Ammon's horn (tissue), 1 donor: Measurements from ENCODE around the gene CEP112.
"Not testable (repeated sequence)": the region's sequence is repeated elsewhere in the genome, so short reads cannot be mapped to it uniquely, and the experiment has no call there.

ENCODE experiments used
- DNase-seq: peaks from one replicate; pipeline ENCODE4 v3.0.0-alpha.2; 2016; ENCODE audit warnings: low spot score

The CEP112 gene

DNA sequence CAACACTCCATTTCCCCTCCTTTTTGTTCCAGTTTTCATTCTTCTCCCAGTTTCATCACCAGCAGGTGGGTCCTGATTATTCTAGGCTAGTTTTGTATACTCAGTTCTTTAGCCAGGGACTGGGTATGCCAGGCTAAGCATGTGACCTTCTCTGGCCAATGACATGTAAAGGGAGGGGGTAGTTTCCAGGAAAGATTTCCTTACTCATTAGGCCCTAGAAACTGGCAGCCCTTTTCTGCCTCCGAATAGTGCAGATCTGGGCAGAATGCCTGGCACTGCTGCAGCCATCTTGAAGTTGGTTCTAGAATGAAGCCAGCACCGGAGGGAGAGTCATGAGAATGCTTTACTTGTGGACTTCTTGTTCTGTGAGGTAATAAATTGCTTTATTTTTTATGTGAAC, 503.6 kb downstream of the CEP112 start:
- no peak for DNase-seq

DNA sequence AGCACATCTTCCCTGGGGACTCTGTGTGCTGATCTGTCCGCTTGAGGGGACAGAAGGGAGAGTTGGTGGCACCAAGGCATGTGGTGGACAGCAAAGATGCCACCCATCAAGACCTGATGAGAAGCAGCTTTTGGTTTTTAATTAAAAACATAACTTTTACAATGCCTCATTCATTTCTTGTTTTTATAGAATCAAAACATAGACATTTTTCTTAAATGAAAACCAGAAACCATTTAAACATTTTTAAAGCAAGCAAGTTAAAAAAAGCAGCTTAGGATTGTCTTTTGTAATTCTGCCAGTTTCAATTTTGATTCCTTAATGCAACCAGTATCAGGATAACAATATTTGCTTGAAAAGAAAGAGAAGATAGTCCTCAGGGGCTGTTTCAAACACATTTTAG, 506.8 kb downstream of the CEP112 start:
- DNase-seq, result no peak

DNA sequence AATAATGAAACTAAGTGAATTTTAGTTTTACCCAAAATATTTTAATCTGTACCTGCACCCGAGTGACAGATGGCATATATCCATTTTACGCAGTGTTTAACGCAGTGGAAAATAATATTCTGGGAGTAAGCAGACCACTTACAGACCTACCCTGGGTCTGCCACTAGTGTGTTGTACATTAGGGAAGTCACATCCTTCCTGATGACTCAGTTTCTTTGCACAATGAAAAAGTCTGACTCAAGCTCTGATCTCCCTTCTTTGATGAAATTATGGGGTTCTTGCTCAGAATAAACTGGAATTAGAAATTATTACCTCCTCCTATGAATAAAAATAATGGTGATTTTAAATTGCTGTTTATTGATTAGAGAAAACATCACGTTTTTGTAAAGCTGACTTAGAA, 507.3 kb downstream of the CEP112 start:
- no peak for DNase-seq

DNA sequence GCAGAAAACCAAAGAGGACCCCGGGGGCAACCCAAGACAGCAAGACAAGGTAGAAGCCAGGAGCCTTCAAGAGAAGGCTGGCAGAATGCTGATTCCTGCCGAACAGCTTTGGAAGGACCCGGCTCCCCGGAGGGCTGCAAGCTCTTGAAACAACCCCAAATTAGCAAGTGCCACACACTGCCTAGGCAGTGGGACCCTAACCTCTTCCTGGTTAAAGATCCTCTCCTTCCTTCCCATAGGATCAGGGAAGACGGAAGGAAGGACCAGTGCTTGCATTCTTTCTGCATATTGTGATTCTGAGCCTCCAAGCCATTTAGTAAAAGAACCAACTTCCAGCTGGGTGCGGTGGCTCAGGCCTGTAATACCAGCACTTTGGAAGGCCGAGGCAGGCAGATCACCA, 508.5 kb downstream of the CEP112 start:
- no peak for DNase-seq

DNA sequence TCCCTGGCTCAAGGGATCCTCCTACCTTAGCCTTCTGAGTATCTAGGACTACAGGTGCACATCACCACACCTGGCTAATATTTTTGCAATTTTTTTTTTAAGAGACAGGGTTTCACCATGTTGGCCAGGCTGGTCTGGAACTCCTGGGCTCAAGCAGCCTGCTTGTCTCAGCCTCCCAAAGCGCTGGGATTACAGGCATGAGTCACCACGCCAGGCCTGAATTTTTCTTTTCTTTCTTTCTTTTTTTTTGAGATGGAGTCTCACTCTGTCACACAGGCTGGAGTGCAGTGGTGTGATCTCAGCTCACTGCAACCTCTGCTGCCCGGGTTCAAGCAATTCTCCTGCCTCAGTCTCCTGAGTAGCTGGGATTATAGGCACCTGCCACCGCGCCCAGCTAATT, 510.2 kb downstream of the CEP112 start:
- DNase-seq, result not testable (repeated sequence)

DNA sequence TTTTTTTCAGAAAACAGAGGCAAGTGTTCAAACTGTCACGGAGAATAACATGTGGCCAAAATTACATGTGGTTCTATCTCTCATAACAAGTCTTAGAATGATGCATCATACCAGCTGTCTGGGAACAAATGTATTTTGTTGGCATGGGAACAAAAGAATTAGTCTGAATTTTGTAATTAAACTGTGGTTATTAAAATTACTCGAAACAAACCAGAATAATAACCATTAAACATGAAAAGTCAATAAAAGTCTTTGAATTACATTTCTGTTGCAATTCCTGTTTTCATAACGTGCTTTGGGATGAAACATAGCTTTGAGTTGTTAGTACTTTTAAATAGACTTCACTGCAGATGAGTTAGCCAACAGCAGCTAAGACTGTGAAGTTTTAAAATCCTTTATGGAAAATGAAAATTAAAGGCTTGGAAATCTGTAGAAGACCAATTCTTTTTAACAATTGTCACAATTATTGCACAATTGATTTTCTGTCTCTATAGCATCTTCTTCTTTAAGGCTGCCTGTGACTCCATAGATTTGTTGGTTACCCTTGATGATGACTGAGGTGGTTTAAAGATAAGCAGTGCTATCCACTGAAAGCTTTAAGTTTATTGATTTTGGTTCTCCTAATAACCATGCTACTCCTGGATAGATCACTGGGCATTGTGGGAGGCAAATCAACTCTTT, 512.6 kb downstream of the CEP112 start:
- DNase-seq, result peak; percentile 25

DNA sequence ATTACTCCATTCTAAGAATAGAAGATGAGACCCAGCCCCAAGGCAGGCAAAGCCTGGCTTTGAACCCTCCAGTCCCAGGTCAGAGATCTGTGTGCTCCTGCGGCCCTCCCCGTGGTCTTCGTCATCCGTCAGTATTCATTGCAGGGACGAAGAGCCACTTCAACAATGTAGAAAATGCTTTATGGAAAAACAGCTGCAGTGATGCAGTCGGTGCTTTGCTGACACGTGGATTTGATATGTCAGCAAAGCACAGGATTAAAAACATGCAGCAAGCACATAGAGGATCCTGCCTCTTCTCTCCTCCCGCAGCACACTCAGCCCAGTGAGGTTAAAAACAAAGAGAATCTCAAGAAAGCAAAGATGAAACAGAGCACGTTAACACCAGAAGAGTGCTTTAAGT, 513.4 kb downstream of the CEP112 start:
- no peak for DNase-seq

DNA sequence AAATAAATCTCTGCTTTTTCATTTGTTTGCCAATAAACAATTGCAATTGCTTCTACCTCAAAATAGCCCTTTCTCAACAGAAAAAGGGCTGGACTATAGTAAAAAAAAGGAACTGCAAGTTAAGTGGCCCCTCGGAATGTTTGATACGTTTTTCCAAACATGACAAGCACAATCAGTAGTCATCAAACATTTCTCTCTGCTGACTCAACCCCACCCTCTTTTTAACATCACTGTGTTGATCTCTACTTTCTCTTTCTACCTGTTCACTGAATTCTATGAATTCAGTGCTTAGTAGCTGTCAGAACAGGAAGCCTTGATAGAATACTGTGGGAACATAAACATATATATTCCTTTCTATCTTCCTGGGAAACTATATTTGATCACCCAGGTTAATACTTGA, 514.0 kb downstream of the CEP112 start:
- DNase-seq, result no peak

DNA sequence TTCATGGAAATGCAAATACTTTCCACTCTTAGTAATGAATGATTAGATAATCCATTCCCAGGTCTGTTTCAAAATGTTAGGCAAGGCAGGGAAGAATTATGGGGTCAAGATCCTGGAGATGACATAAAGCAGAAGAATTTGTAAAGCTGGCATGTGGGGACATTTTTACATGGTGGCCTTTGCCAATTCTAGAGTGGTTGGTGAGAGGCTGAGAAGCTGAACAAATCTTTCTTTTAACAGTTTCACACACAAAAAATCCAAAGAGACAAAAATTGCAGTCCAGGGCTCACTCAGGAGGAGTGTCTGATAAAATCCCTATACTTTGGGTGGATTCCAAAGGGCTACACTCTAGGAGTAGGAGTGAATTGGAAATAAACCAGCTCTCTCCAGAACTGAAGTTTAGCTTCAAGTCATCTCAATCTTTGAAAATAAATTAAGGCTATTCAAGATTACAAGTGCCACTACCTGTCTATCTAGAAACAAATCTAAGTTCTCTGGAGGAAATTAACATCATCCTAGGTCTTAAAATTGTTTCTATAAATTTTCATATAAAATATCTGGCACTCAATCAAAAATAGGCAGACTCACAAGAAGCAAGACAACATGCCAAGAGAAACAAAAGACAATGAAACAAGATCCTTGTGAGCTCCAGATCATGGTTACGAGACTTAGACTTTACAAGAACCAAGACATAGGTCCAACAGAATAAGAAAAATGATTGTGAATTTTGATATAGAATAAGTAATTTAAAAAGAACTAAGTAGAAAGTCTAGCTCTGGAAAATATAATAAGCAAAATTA, 517.5 kb downstream of the CEP112 start:
- no peak for DNase-seq

DNA sequence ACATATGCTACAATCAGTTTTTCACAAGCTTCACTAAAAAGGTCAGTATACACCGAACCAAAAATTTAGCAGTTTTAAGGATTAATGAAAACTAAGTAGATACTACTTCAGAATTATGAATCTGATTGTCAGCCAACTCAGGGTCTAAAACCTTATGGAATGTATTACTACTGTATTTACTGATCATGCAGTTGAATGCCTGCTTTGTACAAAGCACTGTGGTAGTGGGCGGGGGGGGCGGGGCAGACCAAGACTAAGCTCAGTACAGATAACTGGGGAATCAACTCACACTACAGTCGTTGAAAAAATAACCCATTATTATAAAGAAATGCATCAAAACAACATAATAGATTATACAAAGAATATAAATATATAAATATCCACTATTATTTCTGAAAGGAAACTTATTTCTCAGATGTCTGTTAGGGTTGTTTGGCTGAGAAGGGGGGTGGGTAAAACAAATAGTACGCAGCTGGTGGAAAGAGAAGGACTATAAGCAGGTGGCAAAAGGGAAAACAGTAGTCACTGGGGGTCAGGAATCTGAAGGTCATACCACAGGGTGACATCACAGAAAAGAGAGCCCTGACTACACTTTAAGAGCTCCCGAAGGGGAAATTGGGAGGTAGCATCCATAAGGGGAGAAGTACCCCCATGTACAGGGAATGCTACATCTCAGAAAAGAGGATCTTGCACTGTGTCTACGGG, 521.1 kb downstream of the CEP112 start:
- DNase-seq, result no peak

DNA sequence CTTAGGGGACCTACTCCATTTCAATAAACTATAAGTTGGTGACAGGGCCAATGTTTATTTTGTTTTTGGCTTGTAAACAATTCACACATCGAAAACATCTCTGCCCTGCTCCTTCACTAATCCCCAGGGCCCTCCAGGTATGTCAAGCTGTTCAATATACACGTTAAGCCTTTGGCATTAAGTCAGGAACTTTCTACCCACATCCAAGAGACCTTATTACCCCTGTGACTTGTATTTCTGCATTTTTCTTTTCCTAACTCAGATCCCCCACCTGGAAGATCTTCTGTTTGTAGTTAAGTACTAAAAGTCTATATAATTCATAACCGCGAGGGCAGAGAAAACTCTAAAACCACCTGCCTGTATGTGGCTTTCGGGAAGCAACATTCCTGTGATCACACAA, 523.7 kb downstream of the CEP112 start:
- DNase-seq, result no peak

DNA sequence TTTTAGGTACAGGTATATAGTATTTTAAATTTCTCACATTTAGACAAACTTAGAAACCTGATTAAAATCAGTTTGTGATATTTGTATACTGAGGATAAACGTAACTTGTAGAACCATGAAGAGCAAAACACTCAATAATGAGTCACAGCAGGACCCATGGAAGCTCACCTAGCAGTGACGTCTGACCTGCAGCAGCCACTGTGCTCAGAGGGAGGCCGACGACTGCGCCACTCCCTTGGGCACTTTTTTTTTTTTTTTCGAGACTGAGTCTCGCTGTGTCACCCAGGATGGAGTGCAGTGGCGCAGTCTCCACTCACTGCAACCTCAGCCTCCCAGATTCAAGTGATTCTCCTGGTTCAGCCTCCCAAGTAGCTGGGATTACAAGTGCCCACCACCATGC, 524.3 kb downstream of the CEP112 start:
- DNase-seq, result no peak

DNA sequence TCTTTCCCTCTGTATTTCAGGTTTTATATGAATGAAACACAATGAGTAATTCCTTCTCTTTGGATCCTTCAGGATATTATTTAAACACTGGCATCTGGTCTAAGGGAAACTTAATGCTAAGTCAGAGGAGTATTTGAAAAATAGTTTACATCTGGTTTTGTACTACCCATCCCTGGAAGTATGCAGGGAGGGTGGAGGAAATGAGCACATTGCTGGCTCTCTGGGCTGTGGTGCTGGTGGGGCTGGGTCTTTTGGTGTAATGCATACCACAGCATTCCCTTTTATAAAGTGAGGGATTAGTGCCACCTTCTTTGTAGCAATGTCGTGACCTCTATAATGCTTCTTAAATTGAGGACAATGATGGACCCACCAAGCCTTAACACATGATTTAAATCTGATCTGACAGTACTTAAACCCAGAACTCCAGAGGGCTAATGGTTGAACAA, 525.0 kb downstream of the CEP112 start:
- DNase-seq, result no peak

DNA sequence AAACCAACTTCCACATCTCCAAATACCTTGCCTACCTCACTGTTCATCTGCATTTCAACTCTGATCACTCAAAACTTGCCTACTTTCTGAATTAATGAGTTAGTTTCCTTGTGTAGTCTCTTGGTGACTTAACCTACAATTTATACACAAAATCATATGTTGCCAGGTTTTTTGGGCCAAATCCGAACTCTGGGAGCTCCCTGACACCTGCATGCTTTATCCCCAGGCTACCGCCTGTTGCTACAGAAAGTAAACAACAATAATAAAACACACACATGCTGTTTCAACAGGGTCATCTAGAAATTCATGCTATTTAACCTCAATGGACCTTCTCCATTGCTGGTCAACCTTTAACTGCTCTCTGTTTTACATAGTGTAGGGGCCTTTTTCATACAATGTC, 526.0 kb downstream of the CEP112 start:
- DNase-seq, result no peak

DNA sequence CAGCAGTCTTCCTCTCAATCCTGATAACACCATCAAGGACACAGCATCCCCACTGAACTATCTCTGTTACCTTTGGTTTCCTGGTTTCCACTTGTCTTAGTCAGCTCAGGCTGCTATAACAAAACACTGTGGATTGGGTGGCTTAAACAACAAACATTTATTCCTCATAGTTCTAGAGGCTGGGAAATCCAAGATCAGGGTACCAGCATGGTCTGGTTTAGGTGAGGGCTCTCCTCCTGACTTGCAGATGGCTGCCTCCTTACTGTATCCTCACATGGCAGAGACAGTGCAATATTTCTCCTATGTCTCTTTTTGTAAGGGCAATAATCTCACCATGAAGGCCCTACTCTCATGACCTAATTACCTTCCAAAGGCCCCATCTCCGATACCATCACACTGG, 527.2 kb downstream of the CEP112 start:
- DNase-seq, result no peak

DNA sequence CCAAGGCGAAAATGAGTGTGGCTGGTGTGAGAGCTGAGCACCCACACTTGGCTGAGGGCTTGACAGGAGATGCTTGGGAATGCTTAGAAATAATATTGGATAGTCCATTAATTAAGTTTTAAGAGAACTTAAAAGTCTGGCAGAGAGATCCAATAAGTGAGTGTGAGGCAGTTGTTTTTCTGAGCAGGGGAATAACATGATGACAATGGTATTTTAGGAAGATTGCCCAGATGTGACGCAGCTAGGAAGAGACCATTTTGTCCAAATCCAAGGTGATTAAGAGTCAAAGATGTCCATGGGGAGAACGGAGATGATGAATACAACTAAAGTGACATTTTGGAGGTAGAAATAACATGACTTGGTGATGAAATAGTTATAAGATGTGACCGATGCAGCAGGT, 527.7 kb downstream of the CEP112 start:
- no peak for DNase-seq

DNA sequence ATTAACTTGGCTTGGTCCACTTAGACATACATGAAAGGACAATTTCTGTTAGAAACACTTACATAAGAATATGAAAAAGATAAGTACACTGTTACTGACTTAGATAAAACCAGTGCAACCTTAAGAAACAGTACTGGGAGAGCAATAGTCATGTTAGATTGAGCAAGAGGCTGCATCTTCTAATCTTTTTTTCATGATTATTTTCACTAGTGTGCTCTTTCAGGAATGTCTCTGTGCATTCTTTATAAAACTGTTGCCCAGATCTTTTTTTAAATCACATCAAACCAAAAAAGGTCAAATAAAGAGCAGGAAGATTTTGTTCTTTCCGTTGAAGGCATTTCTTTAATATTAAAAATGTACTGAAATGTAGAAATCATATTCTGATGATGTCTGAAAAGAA, 529.7 kb downstream of the CEP112 start:
- DNase-seq, result no peak

DNA sequence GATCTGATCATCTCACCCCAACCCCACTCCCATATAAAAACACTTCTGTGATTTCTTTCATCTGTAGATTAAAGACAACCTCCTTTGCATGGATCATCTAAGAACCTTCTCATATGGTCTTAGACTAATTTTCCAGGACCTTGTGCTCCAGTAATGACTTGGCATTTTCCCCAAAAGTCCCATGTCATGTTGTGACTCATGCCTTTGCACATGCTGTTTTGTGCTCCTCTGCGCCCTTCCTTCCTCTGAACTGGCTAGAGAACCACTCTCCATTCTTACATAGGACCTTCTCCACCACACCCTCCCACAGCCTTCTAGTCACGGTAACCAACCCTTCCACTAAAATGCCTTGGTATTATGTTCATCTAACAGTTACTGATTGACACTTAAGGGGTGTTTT, 531.0 kb downstream of the CEP112 start:
- DNase-seq, result no peak

DNA sequence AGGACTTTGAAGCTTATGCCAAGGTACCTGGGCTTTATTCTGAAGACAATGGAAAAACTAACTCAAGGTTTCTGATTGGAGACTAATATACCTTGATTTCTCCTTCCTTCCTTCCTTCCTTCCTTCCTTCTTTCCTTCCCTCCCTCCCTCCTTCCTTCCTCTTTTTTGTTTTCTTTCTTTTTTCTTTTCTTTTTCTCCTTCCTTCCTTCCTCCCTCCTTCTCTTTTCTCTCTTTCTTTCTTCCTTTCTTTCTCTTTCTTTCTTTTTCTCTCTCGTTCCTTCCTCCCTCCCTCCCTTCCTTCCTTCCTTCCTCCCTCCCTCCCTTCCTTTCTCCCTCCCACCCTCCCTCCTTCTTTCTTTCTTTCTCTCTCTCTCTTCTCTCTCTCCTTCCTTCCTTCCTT, 531.9 kb downstream of the CEP112 start:
- no peak for DNase-seq

DNA sequence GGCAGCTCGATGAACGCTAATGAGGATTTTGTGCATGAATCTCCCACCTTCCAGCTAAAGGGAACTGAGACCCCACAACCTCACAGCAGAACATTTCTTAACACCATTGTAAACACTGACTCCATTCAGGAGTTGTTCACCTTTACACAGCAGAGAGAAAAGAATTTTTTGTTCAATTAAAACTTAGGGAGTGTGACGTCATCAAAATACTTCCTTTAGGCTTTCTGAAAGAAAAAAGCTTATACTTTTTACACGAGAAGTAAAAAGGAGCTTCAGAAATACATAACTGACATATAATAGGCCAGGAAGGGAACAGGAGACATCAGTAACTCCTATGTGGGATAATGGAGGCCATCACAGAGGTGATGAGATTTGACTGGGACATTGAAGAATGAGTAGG, 532.4 kb downstream of the CEP112 start:
- DNase-seq, result no peak

DNA sequence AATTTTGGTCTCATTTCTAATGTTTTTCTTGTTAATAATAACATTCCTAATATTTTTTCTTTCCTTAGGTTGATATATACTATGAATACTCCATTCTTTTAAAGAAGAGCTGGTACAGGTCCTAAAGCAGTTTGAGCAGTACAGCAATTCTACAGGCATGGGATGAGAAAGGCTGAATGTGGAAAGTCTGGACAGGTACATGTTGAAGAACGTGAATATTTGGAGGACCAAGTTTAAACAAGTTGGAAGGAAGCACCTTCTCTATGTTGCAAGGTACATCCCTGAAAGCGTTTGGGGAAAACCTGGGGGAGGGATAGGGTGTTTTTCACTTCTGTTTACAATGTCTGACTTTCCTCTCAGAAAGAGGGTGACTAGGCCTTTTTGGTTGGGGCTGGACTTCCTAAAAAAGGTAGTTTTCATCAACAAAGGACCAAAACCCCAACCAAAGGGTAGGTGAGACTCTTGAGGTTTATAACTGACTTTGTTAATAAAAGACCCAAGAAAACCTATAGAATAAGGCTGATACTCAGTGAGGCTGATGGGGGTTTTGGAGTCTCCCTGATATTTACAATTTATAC, 534.6 kb downstream of the CEP112 start:
- DNase-seq, result no peak

DNA sequence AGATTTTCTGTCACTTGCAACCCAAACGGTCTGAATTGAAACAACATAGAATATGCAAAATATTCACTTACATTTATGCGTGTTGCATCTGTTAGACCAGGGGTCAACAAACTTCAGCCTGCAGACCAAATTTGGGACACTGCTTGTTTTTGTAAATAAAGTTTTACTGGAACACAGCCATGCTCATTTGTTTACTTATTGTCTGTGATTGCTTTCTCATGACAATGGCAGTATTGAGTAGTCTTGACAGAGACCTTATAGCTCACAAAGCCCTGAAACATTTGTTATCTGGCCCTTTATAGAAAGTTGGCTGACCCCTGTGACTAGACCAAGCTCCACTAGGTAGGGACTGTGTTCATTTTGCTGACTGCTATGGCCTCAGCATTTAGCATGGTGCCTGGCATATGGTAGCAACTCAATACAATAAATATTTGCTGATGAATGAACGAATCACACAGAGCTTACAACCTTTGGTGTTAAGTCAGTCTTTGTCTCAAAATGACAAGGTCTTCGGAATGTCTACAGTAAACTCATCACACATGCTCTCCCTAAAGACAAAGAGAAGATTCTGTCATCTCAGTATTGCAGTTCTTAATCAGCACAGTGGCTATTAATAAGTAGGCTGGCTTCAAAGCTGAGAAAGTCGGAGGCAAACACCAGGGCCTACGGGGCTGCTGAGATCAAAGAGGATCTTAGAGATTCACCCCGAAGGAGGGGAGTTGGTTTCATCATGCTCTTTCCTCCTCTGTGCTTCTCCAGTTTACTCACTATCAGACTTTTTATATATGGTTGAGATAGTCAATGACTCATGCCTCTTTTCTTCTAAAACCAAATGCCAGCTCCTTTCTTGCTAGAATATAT, 535.3 kb downstream of the CEP112 start:
- no peak for DNase-seq
